ENCODE results near the gene NTN5. TPM values are rescaled to one million over a fixed set of nuclear protein-coding genes. Genes with fewer than 3 reads are reported as not detected.
"Not testable (repeated sequence)": the region's sequence is repeated elsewhere in the genome, so short reads cannot be mapped to it uniquely, and the experiment has no call there.

NTN5 gene
- total RNA-seq, 1 experiment from 2014 or later, result 151 TPM

DNA sequence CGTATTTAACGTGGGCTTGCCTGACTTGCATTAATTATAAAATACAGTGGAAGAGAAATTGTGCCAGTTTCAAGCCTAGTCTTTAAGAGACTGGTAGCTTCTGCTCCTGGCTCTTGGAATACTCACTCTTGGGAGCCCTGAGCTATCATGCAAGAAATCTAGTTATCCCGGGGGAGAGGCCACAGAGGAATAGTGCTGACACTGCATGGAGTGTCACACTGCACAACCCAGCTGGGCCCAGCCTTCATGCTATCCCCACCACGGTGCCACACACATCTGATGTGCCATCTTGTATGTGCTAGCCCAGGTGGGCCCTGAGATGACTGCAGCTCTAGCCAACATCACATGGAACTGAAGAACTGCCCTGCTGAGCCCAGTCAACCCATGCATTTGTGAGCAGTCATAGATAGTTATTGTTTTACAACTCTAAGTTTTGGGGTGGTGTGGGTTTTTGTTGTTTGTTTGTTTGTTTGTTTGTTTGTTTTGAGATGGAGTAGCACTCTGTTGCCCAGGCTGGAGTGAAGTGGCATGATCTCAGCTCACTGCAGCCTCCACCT is 38.4 kb upstream of the NTN5 start:
- Histone ChIP-seq H3K27me3 (no peaks in the 10 kb centered on the region), H3K27ac (no peak overlapping the region), H3K36me3 (peaks cover 40% of the 10 kb centered on the region), H3K4me3 (no peak overlapping the region), H3K9me3 (replicated peaks) (no peaks in the 10 kb centered on the region), H3K4me1 (no peaks in the 10 kb centered on the region)
- DNase-seq, result peak in 1 of 2 experiments; percentile 28

DNA sequence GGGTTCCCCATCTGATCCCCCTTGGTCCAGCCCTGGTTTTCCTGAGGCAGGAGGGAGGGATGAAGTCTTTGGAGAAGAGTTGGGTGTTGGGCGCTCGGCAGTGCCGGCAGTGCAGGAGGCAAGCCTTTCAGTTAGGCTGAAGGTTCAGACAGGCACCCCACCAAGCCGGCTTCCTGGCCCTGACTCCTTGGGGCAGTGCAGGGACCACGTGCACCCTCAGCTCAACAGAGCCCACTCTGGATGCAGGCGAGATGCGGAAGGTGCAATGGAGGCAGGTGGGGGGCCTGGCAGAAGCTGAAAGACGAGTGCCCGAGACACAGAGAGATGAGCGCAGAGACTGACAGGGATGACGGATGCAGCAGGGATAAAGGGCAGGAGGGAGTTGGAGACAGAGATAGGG is 35.7 kb upstream of the NTN5 start:
- peaks cover 15% of the 10 kb centered on the region for H3K36me3 ChIP-seq
- no peaks in the 10 kb centered on the region for H3K9me3 ChIP-seq (replicated peaks)
- no peak overlapping the region for H3K4me3 ChIP-seq
- no peaks in the 10 kb centered on the region for H3K27me3 ChIP-seq
- no peaks in the 10 kb centered on the region for H3K4me1 ChIP-seq
- H3K27ac ChIP-seq, result no peak overlapping the region
- no peak for DNase-seq

DNA sequence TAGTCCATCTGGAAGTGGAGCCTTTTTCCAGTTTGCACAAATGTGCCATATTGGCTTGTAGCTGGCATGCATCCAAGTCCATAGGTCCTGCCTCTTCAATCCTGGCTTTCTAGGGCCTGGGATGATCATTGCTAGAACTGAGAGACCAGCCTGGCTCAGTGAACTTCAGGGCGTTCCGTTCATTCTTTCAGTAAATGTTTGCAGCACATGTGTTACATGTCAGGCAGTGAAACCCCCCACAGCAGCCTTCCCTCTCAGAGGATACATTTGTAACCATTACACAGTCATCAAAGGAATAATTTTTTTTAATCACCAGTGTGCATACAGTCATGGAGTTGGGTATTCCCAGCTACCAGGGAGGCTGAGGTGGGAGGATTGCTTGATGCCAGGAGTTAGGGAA is 32.6 kb upstream of the NTN5 start:
- Histone ChIP-seq H3K27ac (no peak overlapping the region), H3K36me3 (no peaks in the 10 kb centered on the region), H3K4me3 (no peak overlapping the region), H3K9me3 (replicated peaks) (no peaks in the 10 kb centered on the region), H3K4me1 (no peaks in the 10 kb centered on the region), H3K27me3 (no peaks in the 10 kb centered on the region)
- peak in 1 of 2 experiments; percentile 39 for DNase-seq

DNA sequence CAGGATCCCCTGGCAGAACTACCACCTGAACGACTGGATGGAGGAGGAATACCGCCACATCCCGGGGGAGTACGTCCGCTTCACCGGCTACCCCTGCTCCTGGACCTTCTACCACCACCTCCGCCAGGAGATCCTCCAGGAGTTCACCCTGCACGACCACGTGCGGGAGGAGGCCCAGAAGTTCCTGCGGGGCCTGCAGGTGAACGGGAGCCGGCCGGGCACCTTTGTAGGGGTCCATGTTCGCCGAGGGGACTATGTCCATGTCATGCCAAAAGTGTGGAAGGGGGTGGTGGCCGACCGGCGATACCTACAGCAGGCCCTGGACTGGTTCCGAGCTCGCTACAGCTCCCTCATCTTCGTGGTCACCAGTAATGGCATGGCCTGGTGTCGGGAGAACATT is 30.5 kb upstream of the NTN5 start:
- DNase-seq, result no peak
- H3K9me3 ChIP-seq (replicated peaks), result no peaks in the 10 kb centered on the region
- peaks cover 3% of the 10 kb centered on the region; the same call in 1 of the 2 replicates for H3K4me1 ChIP-seq
- H3K4me3 ChIP-seq, result no peak overlapping the region
- no peaks in the 10 kb centered on the region for H3K36me3 ChIP-seq
- H3K27me3 ChIP-seq, result no peaks in the 10 kb centered on the region
- H3K27ac ChIP-seq, result no peak overlapping the region

DNA sequence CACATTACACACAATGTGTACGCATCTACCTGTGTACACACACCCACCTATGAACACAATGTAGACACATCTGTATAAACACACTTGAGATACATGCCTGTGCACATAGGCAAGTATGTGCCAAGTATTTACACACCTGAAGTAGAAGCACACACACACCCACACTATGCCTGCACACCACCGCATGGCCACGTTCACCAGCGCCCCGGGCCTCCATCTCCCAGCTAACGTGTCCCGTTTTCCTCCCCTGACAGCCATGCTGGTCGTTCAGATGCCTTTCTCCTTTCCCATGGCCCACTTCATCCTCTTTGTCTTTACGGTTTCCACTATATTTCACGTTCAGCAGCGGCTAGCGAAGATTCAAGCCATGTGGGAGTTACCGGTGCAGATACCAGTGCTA is 29.9 kb upstream of the NTN5 start:
- Histone ChIP-seq H3K27ac (no peak overlapping the region), H3K9me3 (replicated peaks) (no peaks in the 10 kb centered on the region), H3K4me1 (peaks cover 5% of the 10 kb centered on the region; the same call in 1 of the 2 replicates), H3K27me3 (no peaks in the 10 kb centered on the region), H3K4me3 (no peak overlapping the region), H3K36me3 (no peaks in the 10 kb centered on the region)
- no peak for DNase-seq

DNA sequence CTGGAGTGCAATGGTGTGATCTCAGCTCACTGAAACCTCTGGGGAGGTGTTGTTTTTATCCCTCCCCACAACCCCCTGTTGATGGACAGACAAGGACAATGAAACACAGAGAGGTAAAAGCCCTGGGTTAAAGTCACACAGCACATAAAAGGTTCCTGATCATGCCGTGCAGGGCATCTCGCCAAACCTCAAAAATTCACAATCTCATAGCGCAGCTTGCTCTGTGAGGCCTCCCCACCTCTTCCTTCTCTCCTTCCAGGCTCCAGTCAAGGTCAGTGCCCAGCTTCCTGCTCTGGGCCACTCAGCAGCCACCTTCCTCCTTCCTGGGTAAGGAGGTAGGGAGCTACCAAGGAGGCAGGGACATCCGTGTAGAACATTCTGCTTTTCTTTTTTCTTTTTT is 25.2 kb upstream of the NTN5 start:
- Histone ChIP-seq H3K4me1 (peaks cover 12% of the 10 kb centered on the region; the same call in 1 of the 2 replicates), H3K27ac (no peak overlapping the region), H3K9me3 (replicated peaks) (no peaks in the 10 kb centered on the region), H3K4me3 (no peak overlapping the region), H3K36me3 (no peaks in the 10 kb centered on the region), H3K27me3 (no peaks in the 10 kb centered on the region)
- peak; percentile 50 to 61 for DNase-seq

DNA sequence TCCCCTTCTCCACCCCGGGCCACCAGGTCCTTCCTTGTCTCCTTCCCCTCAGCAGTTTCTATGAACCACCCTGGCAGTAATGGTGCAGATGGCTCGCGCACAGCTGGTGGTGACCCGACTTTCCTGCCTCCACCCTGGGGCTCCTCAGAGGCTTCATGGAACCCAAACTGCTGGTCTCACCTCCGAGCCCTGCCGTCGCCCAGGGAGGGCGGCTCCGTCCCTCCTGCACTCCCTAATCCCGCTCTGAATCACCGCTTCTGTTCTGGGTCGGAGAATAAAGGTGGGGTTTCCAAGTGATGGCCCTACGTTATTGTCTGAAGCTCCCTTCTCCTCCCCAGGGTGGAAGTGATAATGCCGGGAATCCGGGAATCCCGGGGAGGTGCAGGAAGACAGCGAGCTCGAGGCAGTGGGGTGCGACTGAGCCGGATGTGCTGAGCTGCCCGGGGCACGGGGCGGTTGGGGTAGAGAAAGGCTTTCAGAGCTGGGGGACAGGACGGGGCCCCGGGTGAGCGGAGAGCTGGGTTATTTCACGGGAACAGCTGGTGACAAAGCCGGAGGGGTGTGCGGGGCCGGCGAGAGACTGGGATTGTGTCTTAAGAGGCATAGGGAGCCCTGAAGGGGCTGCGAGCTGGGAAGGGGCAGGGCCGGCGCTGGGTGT is 23.7 kb upstream of the NTN5 start:
- no peaks in the 10 kb centered on the region for H3K9me3 ChIP-seq (replicated peaks)
- peak overlapping the region; percentile 1; the same call in 1 of the 2 replicates for H3K27ac ChIP-seq
- no peaks in the 10 kb centered on the region for H3K36me3 ChIP-seq
- peaks cover 12% of the 10 kb centered on the region; the same call in 1 of the 2 replicates for H3K4me1 ChIP-seq
- peak overlapping the region; percentile 41 for H3K4me3 ChIP-seq
- H3K27me3 ChIP-seq, result no peaks in the 10 kb centered on the region
- peak; percentile 61 to 71 for DNase-seq

DNA sequence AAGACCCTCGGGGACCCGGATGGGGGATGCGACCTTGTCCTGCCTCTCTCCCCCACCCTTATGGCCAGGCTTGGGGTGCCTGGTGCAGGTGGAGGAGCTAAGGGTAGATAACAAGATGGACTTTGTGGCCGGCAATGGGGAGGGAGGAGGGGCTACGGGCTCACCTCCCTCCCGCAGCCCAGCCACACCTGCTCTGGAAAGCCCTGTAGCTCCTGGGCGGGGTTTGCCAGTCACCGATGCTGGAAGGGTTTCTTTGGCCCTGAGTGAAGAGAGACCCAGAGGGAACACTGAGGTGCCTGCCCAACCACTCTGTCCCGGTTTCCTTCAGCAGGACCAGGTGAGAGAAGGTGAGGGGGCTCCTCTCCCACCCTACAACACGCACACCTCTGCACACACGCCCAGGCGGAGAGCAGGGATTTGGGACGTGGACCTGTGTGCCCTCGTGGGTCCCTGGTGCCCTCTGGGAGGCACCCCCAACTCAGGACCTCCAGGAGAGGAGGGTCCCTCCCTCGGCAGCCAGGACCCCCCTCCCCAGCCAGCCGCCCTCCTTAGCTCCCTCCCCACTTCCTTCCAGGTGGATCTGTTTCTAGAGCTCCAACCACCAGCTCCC is 23.0 kb upstream of the NTN5 start, which contains the start of gene FUT2:
Gene FUT2 (plus strand): TSS at position 229 of the 610 bp plus-strand sequence. CDS start 6,986 bp downstream, outside the sequence.
- H3K4me1 ChIP-seq, result peaks cover 12% of the 10 kb centered on the region; the same call in 1 of the 2 replicates
- H3K36me3 ChIP-seq, result no peaks in the 10 kb centered on the region
- no peaks in the 10 kb centered on the region for H3K27me3 ChIP-seq
- H3K4me3 ChIP-seq, result peak within 1 kb of the TSS; percentile 41
- H3K27ac ChIP-seq, result peak within 1 kb of the TSS; percentile 1; the same call in 1 of the 2 replicates
- H3K9me3 ChIP-seq (replicated peaks), result no peaks in the 10 kb centered on the region
- DNase-seq, result no peak

DNA sequence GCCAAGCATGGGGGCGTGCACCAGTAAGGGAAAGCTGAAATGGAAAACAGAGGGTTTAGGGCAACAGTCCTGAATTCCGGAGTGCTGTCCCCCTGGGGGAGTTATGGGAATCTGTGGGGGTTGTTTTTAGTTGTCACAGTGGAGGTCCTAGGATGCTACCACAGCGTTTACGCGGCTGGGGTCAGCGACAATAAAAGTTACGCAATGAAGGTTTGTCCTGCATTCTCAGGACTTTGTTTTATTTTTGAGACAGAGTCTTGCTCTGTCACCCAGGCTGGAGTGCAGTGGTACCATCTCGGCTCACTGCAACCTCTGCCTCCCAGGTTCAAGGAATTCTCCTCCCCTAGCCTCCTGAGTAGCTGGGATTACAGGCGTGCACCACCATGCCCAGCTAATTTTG is 20.8 kb upstream of the NTN5 start:
- H3K4me1 ChIP-seq, result peaks cover 12% of the 10 kb centered on the region; the same call in 1 of the 2 replicates
- DNase-seq; H3K27me3 ChIP-seq; H3K9me3 ChIP-seq (replicated peaks); H3K27ac ChIP-seq; H3K36me3 ChIP-seq; H3K4me3 ChIP-seq: not testable (repeated sequence)

DNA sequence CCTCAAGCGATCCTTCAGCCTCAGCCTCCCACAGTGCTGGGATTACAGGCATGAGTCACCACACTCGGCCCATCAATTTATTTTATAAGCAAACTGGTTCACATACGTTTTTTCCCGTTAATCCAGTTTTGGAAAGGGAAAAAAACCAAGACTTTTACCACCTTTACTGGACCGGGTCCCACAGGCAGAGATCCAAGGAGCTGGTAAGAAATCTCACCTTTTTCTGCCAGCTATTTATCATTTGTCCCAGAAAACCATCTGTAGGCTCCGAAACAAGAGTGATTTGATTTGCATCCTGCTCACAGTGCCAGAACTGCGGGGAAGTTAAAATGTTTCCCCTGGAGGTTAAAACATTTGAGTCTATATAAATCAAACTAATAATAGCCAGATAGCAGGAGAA is 16.6 kb upstream of the NTN5 start:
- no peak for DNase-seq
- H3K27me3 ChIP-seq, result no peaks in the 10 kb centered on the region
- no peak overlapping the region for H3K4me3 ChIP-seq
- no peaks in the 10 kb centered on the region for H3K36me3 ChIP-seq
- H3K9me3 ChIP-seq (replicated peaks), result no peaks in the 10 kb centered on the region
- H3K27ac ChIP-seq, result no peak overlapping the region
- peaks cover 19% of the 10 kb centered on the region for H3K4me1 ChIP-seq

DNA sequence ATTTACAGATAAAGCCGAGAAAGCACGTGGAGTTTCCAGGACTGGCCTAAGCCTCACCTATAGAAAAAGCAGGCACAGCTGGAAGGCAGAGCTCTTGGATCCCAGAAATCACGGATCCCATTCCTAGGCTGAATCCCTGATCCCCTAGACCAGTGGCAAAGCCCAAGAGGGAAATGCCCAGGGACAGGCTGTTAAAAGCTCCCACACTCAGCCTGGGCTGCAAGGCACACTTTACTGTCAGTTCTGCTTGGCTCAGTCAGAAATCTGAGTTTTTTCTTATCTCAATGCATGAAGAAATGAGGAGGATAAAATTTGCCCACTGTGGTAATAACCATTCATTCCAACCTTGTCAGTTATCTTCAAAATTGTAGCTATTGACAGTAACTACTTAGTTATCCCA is 15.0 kb upstream of the NTN5 start:
- no peak overlapping the region for H3K27ac ChIP-seq
- H3K27me3 ChIP-seq, result no peaks in the 10 kb centered on the region
- no peak for DNase-seq
- H3K36me3 ChIP-seq, result no peaks in the 10 kb centered on the region
- no peaks in the 10 kb centered on the region for H3K9me3 ChIP-seq (replicated peaks)
- H3K4me1 ChIP-seq, result peaks cover 26% of the 10 kb centered on the region
- H3K4me3 ChIP-seq, result no peak overlapping the region

DNA sequence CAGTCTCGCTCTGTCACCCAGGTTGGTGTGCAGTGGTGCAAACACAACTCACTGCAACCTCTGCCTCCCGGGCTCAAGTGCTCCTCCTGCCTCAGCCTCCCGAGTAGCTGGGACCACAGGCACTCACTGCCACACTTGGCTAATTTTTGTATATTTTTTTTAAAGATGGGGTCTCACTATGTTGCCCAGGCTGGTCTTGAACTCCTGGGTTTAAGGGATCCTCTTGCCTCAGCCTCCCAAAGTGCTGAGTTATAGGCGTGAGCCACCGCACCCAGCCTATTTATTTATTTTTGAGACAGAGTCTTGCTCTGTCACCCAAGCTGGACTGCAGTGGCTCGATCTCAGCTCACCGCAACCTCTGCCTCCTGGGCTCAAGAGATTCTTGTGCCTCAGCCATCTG is 13.8 kb upstream of the NTN5 start:
- peaks cover 32% of the 10 kb centered on the region for H3K4me1 ChIP-seq
- not testable (repeated sequence) for H3K27ac ChIP-seq, DNase-seq

DNA sequence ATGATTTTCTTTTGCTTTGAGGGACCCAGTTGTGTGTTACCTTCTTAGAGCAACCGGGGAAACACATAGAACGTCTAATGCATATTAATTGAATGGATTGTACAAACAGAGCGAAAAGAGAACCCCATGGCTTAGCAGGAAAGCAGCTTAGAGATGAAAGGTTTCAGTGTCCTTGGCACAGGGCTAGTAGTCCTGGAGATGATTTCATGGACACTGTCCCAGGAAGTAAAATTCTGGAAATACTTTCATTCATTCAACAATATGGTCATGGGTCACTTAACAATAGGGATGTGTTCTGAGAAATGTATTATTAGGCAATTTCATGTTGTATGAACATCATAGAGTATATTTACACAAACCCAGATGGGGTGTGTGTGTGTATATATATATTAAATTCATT is 13.3 kb upstream of the NTN5 start:
- peaks cover 6% of the 10 kb centered on the region; the same call in 1 of the 2 replicates for H3K36me3 ChIP-seq
- peak; percentile 45 to 70 for DNase-seq
- no peaks in the 10 kb centered on the region for H3K27me3 ChIP-seq
- no peak overlapping the region for H3K4me3 ChIP-seq
- no peak overlapping the region for H3K27ac ChIP-seq
- peaks cover 37% of the 10 kb centered on the region for H3K4me1 ChIP-seq
- H3K9me3 ChIP-seq (replicated peaks), result no peaks in the 10 kb centered on the region

More for the DNA sequence above, 13.8 kb upstream of the NTN5 start:
- H3K27me3 ChIP-seq; H3K9me3 ChIP-seq (replicated peaks); H3K4me3 ChIP-seq; H3K36me3 ChIP-seq: not testable (repeated sequence)

DNA sequence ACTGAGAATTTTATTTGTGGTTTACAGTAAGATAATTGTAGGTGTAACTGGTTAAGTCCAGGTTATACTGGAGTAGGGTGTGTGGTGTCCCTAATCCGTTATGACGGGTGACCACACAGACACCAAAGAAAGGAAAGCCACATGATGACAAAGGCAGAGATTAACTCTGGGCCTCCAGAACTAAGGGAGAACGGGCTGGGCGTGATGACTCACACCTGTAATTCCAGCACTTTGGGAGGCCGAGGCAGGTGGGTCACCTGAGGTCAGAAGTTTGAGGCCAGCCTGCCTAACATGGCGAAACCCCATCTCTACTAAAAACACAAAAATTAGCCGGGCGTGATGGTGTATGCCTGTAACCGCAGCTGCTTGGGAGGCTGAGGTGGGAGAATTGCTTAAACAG is 12.8 kb upstream of the NTN5 start:
- Histone ChIP-seq H3K9me3 (replicated peaks) (no peaks in the 10 kb centered on the region), H3K4me1 (peaks cover 41% of the 10 kb centered on the region), H3K27me3 (no peaks in the 10 kb centered on the region), H3K27ac (no peak overlapping the region), H3K36me3 (peaks cover 9% of the 10 kb centered on the region; the same call in 1 of the 2 replicates), H3K4me3 (no peak overlapping the region)
- DNase-seq, result peak; percentile 27 to 51

DNA sequence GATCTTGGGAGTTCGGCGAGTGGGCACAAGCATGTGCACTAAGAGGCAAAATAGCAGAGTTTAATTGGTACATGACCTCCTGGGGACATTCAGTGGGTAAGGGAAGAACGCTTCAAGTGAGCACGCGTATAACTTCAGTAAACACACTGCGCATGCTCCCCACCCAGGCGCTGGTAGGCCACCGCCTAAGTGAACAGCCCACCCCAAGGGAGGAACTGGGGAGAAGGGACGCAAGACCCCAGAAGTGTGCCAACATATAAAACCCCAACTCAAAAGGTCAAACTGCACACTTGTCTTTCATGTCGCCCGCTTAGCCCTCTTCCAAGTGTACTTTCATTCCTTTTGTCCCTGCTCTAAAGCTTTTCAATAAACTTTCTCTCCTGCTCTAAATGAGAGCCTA is 10.5 kb upstream of the NTN5 start:
- peaks cover 44% of the 10 kb centered on the region for H3K4me1 ChIP-seq
- H3K27ac ChIP-seq, result no peak overlapping the region
- no peaks in the 10 kb centered on the region for H3K27me3 ChIP-seq
- DNase-seq, result no peak
- peaks cover 11% of the 10 kb centered on the region; the same call in 1 of the 2 replicates for H3K36me3 ChIP-seq
- H3K4me3 ChIP-seq, result no peak overlapping the region
- no peaks in the 10 kb centered on the region for H3K9me3 ChIP-seq (replicated peaks)
